Measurements from ENCODE around the gene DYSF. TPM values are rescaled to one million over a fixed set of nuclear protein-coding genes. Genes with fewer than 3 reads are reported as not detected.

DYSF gene
- polyA plus RNA-seq, 1 donor (not counting 4 experiments of a cell fraction or from before 2014, with no cell fraction given), result 8.2 TPM

GRCh38 chr2:71635798-71636197 is 182.4 kb downstream of the DYSF start:
- H3K4me2 ChIP-seq (ENCODE audit: control insufficient read depth, extremely low read depth, insufficient read depth, low read depth, low read length), result no peak overlapping the region
- no peak overlapping the region for H2AFZ ChIP-seq (ENCODE audit: control insufficient read depth, low read length)
- H3K79me2 ChIP-seq (ENCODE audit: control insufficient read depth, insufficient read depth, low read length), result no peaks in the 10 kb centered on the region
- no peaks in the 10 kb centered on the region for H3K36me3 ChIP-seq (ENCODE audit: control insufficient read depth in 2 of 2, extremely low read depth in 1 of 2, insufficient read depth in 2 of 2, low read length in 2 of 2)
- H3K9ac ChIP-seq (ENCODE audit: control insufficient read depth, extremely low read depth, insufficient read depth, low read length), result no peak overlapping the region
- dilution Hi-C loops (cut with MboI; ENCODE audit: extremely low pct_ligation_motif_present, low sequenced_read_pairs), result no loop called here
- no peaks in the 10 kb centered on the region for H3K9me1 ChIP-seq (ENCODE audit: control insufficient read depth, extremely low read depth, insufficient read depth, low read length)
- no peak for TF ChIP-seq EZH2 (IDR thresholded peaks at IDR 0.05; ENCODE audit: low read length)
- no peak for TF ChIP-seq CTCF (optimal IDR thresholded peaks at IDR 0.05 in 1 of 3, IDR thresholded peaks at IDR 0.05 in 1 of 3, conservative IDR thresholded peaks at IDR 0.05 in 1 of 3; ENCODE audit: extremely low read depth in 1 of 3, insufficient read depth in 2 of 3, low read length in 3 of 3)
- H3K4me3 ChIP-seq (ENCODE audit: control insufficient read depth in 2 of 3, extremely low read depth in 1 of 3, insufficient read depth in 2 of 3, low read depth in 1 of 3, low read length in 3 of 3), result no peak overlapping the region
- H3K4me1 ChIP-seq (ENCODE audit: control insufficient read depth, extremely low read depth, insufficient read depth, low read length), result no peaks in the 10 kb centered on the region
- no peaks in the 10 kb centered on the region for H3K9me3 ChIP-seq (ENCODE audit: control insufficient read depth, low read depth, low read length)
- FAIRE-seq (no peak), DNase-seq (ENCODE audit: low read depth, low spot score) (no peak)
- H3K27ac ChIP-seq (ENCODE audit: control insufficient read depth, insufficient read depth, low read length), result no peak overlapping the region
- no peaks in the 10 kb centered on the region for H3K27me3 ChIP-seq (ENCODE audit: control insufficient read depth, extremely low read depth, insufficient read depth, low read length)
- H4K20me1 ChIP-seq (ENCODE audit: control insufficient read depth, extremely low read depth, insufficient read depth, low read length), result no peaks in the 10 kb centered on the region

- FAIRE-seq, result no peak
- dilution Hi-C loops (cut with MboI; ENCODE audit: extremely low pct_ligation_motif_present, low sequenced_read_pairs), result no loop called here
- TF ChIP-seq EZH2 (IDR thresholded peaks at IDR 0.05; ENCODE audit: low read length) (no peak), CTCF (optimal IDR thresholded peaks at IDR 0.05 in 1 of 3, IDR thresholded peaks at IDR 0.05 in 1 of 3, conservative IDR thresholded peaks at IDR 0.05 in 1 of 3; ENCODE audit: extremely low read depth in 1 of 3, insufficient read depth in 2 of 3, low read length in 3 of 3) (no peak)
Measured at GRCh38 chr2:71637168-71637567, 183.8 kb downstream of the DYSF start.

More at GRCh38 chr2:71637168-71637567, 183.8 kb downstream of the DYSF start:
- Histone ChIP-seq H3K4me3 (ENCODE audit: control insufficient read depth in 2 of 3, extremely low read depth in 1 of 3, insufficient read depth in 2 of 3, low read depth in 1 of 3, low read length in 3 of 3) (no peak overlapping the region), H3K27me3 (ENCODE audit: control insufficient read depth, extremely low read depth, insufficient read depth, low read length) (no peaks in the 10 kb centered on the region), H3K9ac (ENCODE audit: control insufficient read depth, extremely low read depth, insufficient read depth, low read length) (no peak overlapping the region), H3K9me1 (ENCODE audit: control insufficient read depth, extremely low read depth, insufficient read depth, low read length) (no peaks in the 10 kb centered on the region), H3K27ac (ENCODE audit: control insufficient read depth, insufficient read depth, low read length) (no peak overlapping the region), H3K4me2 (ENCODE audit: control insufficient read depth, extremely low read depth, insufficient read depth, low read depth, low read length) (no peak overlapping the region), H3K9me3 (ENCODE audit: control insufficient read depth, low read depth, low read length) (no peaks in the 10 kb centered on the region), H2AFZ (ENCODE audit: control insufficient read depth, low read length) (no peak overlapping the region), H3K4me1 (ENCODE audit: control insufficient read depth, extremely low read depth, insufficient read depth, low read length) (no peaks in the 10 kb centered on the region), H4K20me1 (ENCODE audit: control insufficient read depth, extremely low read depth, insufficient read depth, low read length) (no peaks in the 10 kb centered on the region), H3K36me3 (ENCODE audit: control insufficient read depth in 2 of 2, extremely low read depth in 1 of 2, insufficient read depth in 2 of 2, low read length in 2 of 2) (no peaks in the 10 kb centered on the region), H3K79me2 (ENCODE audit: control insufficient read depth, insufficient read depth, low read length) (no peaks in the 10 kb centered on the region)
- no peak for DNase-seq (ENCODE audit: low read depth, low spot score)

All from keratinocyte (primary cell).